Trophoblast cell (in vitro differentiated cells and primary cell): ENCODE data around the gene CA11.

Experiments used
- DNase-seq, 2 donors: peaks; one replicate each; pipeline ENCODE4 v3.0.0-alpha.2; 2016
- H2AFZ ChIP-seq: 2 replicates; pipeline ENCODE4 v1.6.1; 2013; ENCODE audit warnings: low read length, moderate library complexity, mild to moderate bottlenecking; ENCODE audit not compliant: insufficient read depth, poor library complexity
- H2AK5ac ChIP-seq: 2 replicates; pipeline ENCODE4 v1.6.1; 2013; ENCODE audit warnings: mild to moderate bottlenecking, low read length
- H2BK120ac ChIP-seq: 2 replicates; pipeline ENCODE4 v1.6.1; 2013; ENCODE audit warnings: low read length, mild to moderate bottlenecking, moderate library complexity; ENCODE audit not compliant: insufficient read depth, poor library complexity
- H2BK12ac ChIP-seq: 2 replicates; pipeline ENCODE4 v1.6.1; 2013; ENCODE audit warnings: mild to moderate bottlenecking, low read length, moderate library complexity
- H2BK5ac ChIP-seq: 2 replicates; pipeline ENCODE4 v1.6.1; 2013; ENCODE audit warnings: low read length, low read depth, moderate library complexity, mild to moderate bottlenecking; ENCODE audit not compliant: poor library complexity
- H3K14ac ChIP-seq: 2 replicates; pipeline ENCODE4 v1.6.1; 2013; ENCODE audit warnings: mild to moderate bottlenecking, low read length
- H3K18ac ChIP-seq: 2 replicates; pipeline ENCODE4 v1.6.1; 2013; ENCODE audit warnings: mild to moderate bottlenecking, low read length
- H3K23ac ChIP-seq: 2 replicates; pipeline ENCODE4 v1.6.1; 2013; ENCODE audit warnings: low read length
- H3K27ac ChIP-seq: 2 replicates; pipeline ENCODE4 v1.5.1; 2013; ENCODE audit warnings: low read depth, mild to moderate bottlenecking, inconsistent platforms, low read length, moderate library complexity
- H3K27me3 ChIP-seq: 2 replicates; pipeline ENCODE4 v1.6.1; 2013; ENCODE audit warnings: inconsistent platforms, mild to moderate bottlenecking, low read length, moderate library complexity; ENCODE audit not compliant: insufficient read depth
- H3K36me3 ChIP-seq, 2 experiments: 1 replicate in 1 of 2; 2 replicates in 1 of 2; pipeline ENCODE4 v1.6.1; 2013; ENCODE audit warnings: low read length in 2 of 2, mild to moderate bottlenecking in 2 of 2, moderate library complexity in 1 of 2; ENCODE audit not compliant: insufficient read depth in 2 of 2, control insufficient read depth in 1 of 2
- H3K4ac ChIP-seq: 2 replicates; pipeline ENCODE4 v1.6.1; 2013; ENCODE audit warnings: low read depth, mild to moderate bottlenecking, low read length, moderate library complexity
- H3K4me1 ChIP-seq, 2 experiments: 1 replicate in 1 of 2; 2 replicates in 1 of 2; pipeline ENCODE4 v1.6.1; 2013; ENCODE audit warnings: low read length in 2 of 2, mild to moderate bottlenecking in 2 of 2, moderate library complexity in 1 of 2; ENCODE audit not compliant: insufficient read depth in 2 of 2, control insufficient read depth in 1 of 2
- H3K4me2 ChIP-seq: 2 replicates; pipeline ENCODE4 v1.6.1; 2013; ENCODE audit warnings: inconsistent platforms, mild to moderate bottlenecking, low read length, moderate library complexity
- H3K4me3 ChIP-seq: 2 replicates; pipeline ENCODE4 v1.5.1; 2013; ENCODE audit warnings: mild to moderate bottlenecking, low read depth, low read length, inconsistent platforms
- H3K79me1 ChIP-seq: one replicate; pipeline ENCODE4 v1.6.1; 2013; ENCODE audit warnings: low read length
- H3K79me2 ChIP-seq: 2 replicates; pipeline ENCODE4 v1.6.1; 2013; ENCODE audit warnings: low read length, mild to moderate bottlenecking; ENCODE audit not compliant: control insufficient read depth, insufficient read depth, poor library complexity
- H3K9ac ChIP-seq: 2 replicates; pipeline ENCODE4 v1.6.1; 2013; ENCODE audit warnings: mild to moderate bottlenecking, low read length
- H3K9me3 ChIP-seq: 2 replicates; pipeline ENCODE4 v1.6.1; 2013; ENCODE audit warnings: low read depth, mild to moderate bottlenecking, control low read depth, inconsistent platforms, low read length; ENCODE audit not compliant: insufficient read depth
- H4K12ac ChIP-seq: 2 replicates; pipeline ENCODE4 v1.6.1; 2013; ENCODE audit warnings: low read depth, mild to moderate bottlenecking, low read length, moderate library complexity
- H4K8ac ChIP-seq: 2 replicates; pipeline ENCODE4 v1.6.1; 2013; ENCODE audit warnings: low read depth, mild to moderate bottlenecking, low read length, moderate library complexity
- H4K91ac ChIP-seq: one replicate; pipeline ENCODE4 v1.6.1; 2013; ENCODE audit warnings: low read depth, mild to moderate bottlenecking, low read length, moderate library complexity
- WGBS: extraction: QIAGEN DNeasy Blood & Tissue Kit; methylation state at CpG from one replicate; pipeline ENCODE4 v1.1.7; 2013; ENCODE audit warnings: missing lambda C conversion rate; ENCODE audit not compliant: insufficient read length, insufficient coverage; ENCODE audit errors: extremely low coverage; 5-methylcytosine and 5-hydroxymethylcytosine counted together

Gene CA11

GRCh38 chr19:48664476-48664875 lies 18.5 kb upstream of the CA11 start:
- no peak for DNase-seq
- Histone ChIP-seq H3K4me3 (no peak overlapping the region), H3K4ac (no peak overlapping the region), H3K79me1 (no peaks in the 10 kb centered on the region), H3K9me3 (peaks cover 4% of the 10 kb centered on the region), H3K9ac (no peak overlapping the region), H4K91ac (no peak overlapping the region), H2BK12ac (no peak overlapping the region), H3K79me2 (no peaks in the 10 kb centered on the region), H2AFZ (no peak overlapping the region), H4K8ac (no peak overlapping the region), H3K14ac (no peak overlapping the region), H3K23ac (no peak overlapping the region), H3K18ac (no peak overlapping the region), H2AK5ac (no peak overlapping the region), H3K36me3 (no peaks in the 10 kb centered on the region), H4K12ac (no peak overlapping the region), H3K4me2 (no peak overlapping the region), H3K27ac (no peak overlapping the region), H2BK5ac (no peak overlapping the region), H2BK120ac (no peak overlapping the region), H3K4me1 (no peaks in the 10 kb centered on the region), H3K27me3 (no peaks in the 10 kb centered on the region)
- no CpG with 5 or more reads among the region's 14 CpGs for WGBS

GRCh38 chr19:48663667-48664066 lies 17.7 kb upstream of the CA11 start:
- Histone ChIP-seq H3K36me3 (no peaks in the 10 kb centered on the region), H3K4me2 (no peak overlapping the region), H3K9me3 (peaks cover under 1% of the 10 kb centered on the region), H2AFZ (no peak overlapping the region), H3K79me2 (no peaks in the 10 kb centered on the region), H3K18ac (no peak overlapping the region), H3K27ac (no peak overlapping the region), H3K4me1 (no peaks in the 10 kb centered on the region), H2BK120ac (no peak overlapping the region), H3K14ac (no peak overlapping the region), H3K9ac (no peak overlapping the region), H3K23ac (no peak overlapping the region), H3K4ac (no peak overlapping the region), H2AK5ac (no peak overlapping the region), H3K4me3 (no peak overlapping the region), H4K91ac (no peak overlapping the region), H2BK12ac (no peak overlapping the region), H3K79me1 (no peaks in the 10 kb centered on the region), H3K27me3 (no peaks in the 10 kb centered on the region), H2BK5ac (no peak overlapping the region), H4K8ac (no peak overlapping the region), H4K12ac (no peak overlapping the region)
- no peak for DNase-seq
- no CpG with 5 or more reads among the region's 4 CpGs for WGBS

GRCh38 chr19:48661711-48662090 lies 15.7 kb upstream of the CA11 start:
- Histone ChIP-seq H3K79me1 (no peaks in the 10 kb centered on the region), H3K9ac (no peak overlapping the region), H2AFZ (no peak overlapping the region), H3K4me2 (no peak overlapping the region), H4K91ac (no peak overlapping the region), H2BK5ac (no peak overlapping the region), H2AK5ac (no peak overlapping the region), H3K27ac (no peak overlapping the region), H2BK12ac (no peak overlapping the region), H3K9me3 (no peaks in the 10 kb centered on the region), H3K4me3 (no peak overlapping the region), H3K36me3 (no peaks in the 10 kb centered on the region), H3K79me2 (no peaks in the 10 kb centered on the region), H3K18ac (no peak overlapping the region), H3K14ac (no peak overlapping the region), H4K12ac (no peak overlapping the region), H3K23ac (no peak overlapping the region), H3K27me3 (no peaks in the 10 kb centered on the region), H4K8ac (no peak overlapping the region), H3K4me1 (no peaks in the 10 kb centered on the region), H3K4ac (no peak overlapping the region), H2BK120ac (no peak overlapping the region)
- no CpG with 5 or more reads among the region's 50 CpGs for WGBS
- no peak for DNase-seq

- Histone ChIP-seq H3K14ac (no peak overlapping the region), H3K4me3 (no peak overlapping the region), H4K12ac (no peak overlapping the region), H3K9me3 (no peaks in the 10 kb centered on the region), H2AK5ac (no peak overlapping the region), H2BK12ac (no peak overlapping the region), H3K27me3 (no peaks in the 10 kb centered on the region), H3K4me1 (no peaks in the 10 kb centered on the region), H3K79me1 (no peaks in the 10 kb centered on the region), H3K4me2 (no peak overlapping the region), H2BK5ac (no peak overlapping the region), H2AFZ (no peak overlapping the region), H3K27ac (no peak overlapping the region), H4K91ac (no peak overlapping the region), H3K18ac (no peak overlapping the region), H4K8ac (no peak overlapping the region), H3K23ac (no peak overlapping the region), H2BK120ac (no peak overlapping the region), H3K4ac (no peak overlapping the region), H3K36me3 (no peaks in the 10 kb centered on the region), H3K9ac (no peak overlapping the region), H3K79me2 (no peaks in the 10 kb centered on the region)
- DNase-seq: peak; percentile 63 to 78
- no CpG with 5 or more reads among the region's 35 CpGs for WGBS
These were observed 15.1 kb upstream of the CA11 start for GRCh38 chr19:48660852-48661710.
